Activated B cell treated with CpG ODN at 0.5 μM for 24 hours (primary cell): ENCODE data around the gene ZNF669. TPM values are rescaled to one million over a fixed set of nuclear protein-coding genes. Genes with fewer than 3 reads are reported as not detected.
A peak's percentile ranks its signal among the peaks of the same experiment; 100 is the strongest.

Source experiments
- ATAC-seq: fragments of 200-7000 bp; cut with Tn5 transposase; one replicate; pipeline ENCODE4 v1.10.0; 2021; ENCODE audit warnings: low read depth, mild to moderate bottlenecking, moderate library complexity
- CTCF ChIA-PET: fragments of 350-600 bp; sonication (Branson Sonifier 250); formaldehyde crosslinking; loops from one replicate; lab custom pipeline; 2021; ENCODE audit warnings: antibody characterized with exemption; lab: Charles Lee
- POLR2A ChIA-PET: fragments of 350-600 bp; sonication (Branson Sonifier 250); formaldehyde crosslinking; loops from one replicate; lab custom pipeline; 2021; ENCODE audit warnings: antibody characterized with exemption; lab: Charles Lee
- DNase-seq: peaks from one replicate; pipeline ENCODE4 v3.0.0; 2022
- H3K27ac Mint-ChIP-seq: one replicate; pipeline ENCODE4 v1.8.0; 2020; ENCODE audit warnings: mixed read lengths
- H3K27me3 Mint-ChIP-seq: one replicate; pipeline ENCODE4 v1.8.0; 2021; ENCODE audit warnings: mixed read lengths
- H3K36me3 Mint-ChIP-seq: one replicate; pipeline ENCODE4 v1.8.0; 2021; ENCODE audit warnings: low read depth, mixed read lengths
- H3K4me1 Mint-ChIP-seq: one replicate; pipeline ENCODE4 v1.8.0; 2021; ENCODE audit warnings: mixed read lengths
- H3K4me3 Mint-ChIP-seq: one replicate; pipeline ENCODE4 v1.8.0; 2020; ENCODE audit warnings: mild to moderate bottlenecking, mixed read lengths
- H3K9me3 Mint-ChIP-seq: one replicate; pipeline ENCODE4 v1.8.0; 2020; ENCODE audit warnings: mixed read lengths
- intact Hi-C: fragments of 100-400 bp; cut with micrococcal nuclease; formaldehyde crosslinking; loops from one replicate; pipeline ENCODE4 v1.15.1; 2024
- total RNA-seq: library from RNA; stranded (reverse); gene quantifications from 2 replicates; pipeline ENCODE4 v1.2.3, GENCODE V29; 2022
- TF ChIP-seq, protein P1 (sequence below): fragments of 200-600 bp; IDR thresholded peaks from one replicate; pipeline ENCODE4 v1.8.0; 2022; ENCODE audit warnings: antibody characterized with exemption, mild to moderate bottlenecking

Gene ZNF669
- total RNA-seq, 1 donor from 2014 or later, result 18.0 TPM

DNA sequence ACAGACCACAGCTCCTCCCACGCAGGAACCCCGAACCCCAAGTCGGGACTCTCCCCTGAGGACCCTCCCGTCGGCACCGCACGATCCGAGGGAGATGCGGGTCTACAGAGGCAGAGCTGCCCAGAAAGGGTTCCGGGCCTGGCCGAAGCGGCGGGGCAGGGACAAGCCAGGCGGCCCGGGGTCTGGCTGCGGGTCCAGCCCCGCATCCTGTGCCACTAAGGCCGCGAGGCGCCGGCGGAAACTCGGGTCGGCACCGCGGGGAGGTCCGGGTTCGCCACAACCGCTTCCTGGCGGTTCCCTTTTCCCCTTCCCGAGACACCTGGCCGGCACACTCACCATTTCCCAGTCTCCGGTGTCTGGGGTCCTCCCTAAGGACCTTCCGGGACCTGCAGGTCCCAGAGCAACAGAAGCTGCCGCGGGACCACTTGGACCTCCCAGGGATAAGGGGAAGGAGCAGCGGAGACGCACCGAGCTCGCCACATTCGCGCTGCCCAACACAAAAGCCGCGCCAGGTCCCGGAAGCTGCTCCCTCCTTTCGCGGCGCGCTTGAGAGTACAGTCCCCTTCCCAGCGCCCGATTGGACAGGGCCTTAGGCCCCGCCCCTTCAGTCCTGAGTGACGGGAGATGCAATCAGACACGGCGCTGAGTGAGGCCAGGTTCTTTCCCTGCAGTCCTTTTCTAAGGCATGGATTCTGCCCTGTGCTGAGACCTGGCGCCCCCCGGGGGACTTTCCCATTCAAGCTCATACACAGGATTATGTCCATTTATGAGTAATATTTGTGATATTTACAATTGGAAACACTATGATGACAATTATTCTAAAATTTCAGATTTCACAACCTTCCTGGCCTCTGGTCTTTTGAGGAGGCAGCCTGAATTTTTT is 25.7 kb downstream of the ZNF669 start, which contains the start of gene ZNF670:
ZNF670 (minus strand) TSS at position 554 of the 883 bp plus-strand sequence; CDS start at position 339, 215 bp downstream.
- Mint-ChIP-seq H3K4me1 (peaks cover 27% of the 10 kb centered on the region), H3K4me3 (peak within 1 kb of the TSS; percentile 95), H3K36me3 (peaks cover 9% of the 10 kb centered on the region), H3K9me3 (peaks cover 7% of the 10 kb centered on the region), H3K27me3 (peaks cover 4% of the 10 kb centered on the region), H3K27ac (peak within 1 kb of the TSS; percentile 83)
- intact Hi-C loops, result loop anchor here (1.0 to 5.0 kb wide), 4 partner anchors 26 to 146 kb away; partner anchors contain the start of genes ZNF669 and ZNF695
- ChIA-PET POLR2A (interaction anchor here (0.6 to 2.4 kb wide), 5 partner anchors 25 to 558 kb away, joined by 3 to 17 read pairs (median 6); partner anchors contain the start of genes AHCTF1 and ZNF669), CTCF (interaction anchor here (1.5 kb wide), 1 partner anchor 171 kb away, joined by 3 read pairs; no protein-coding TSS in a partner anchor)
- ATAC-seq (peak; percentile 98), DNase-seq (peak; percentile 78)
- TF ChIP-seq, protein P1, sequence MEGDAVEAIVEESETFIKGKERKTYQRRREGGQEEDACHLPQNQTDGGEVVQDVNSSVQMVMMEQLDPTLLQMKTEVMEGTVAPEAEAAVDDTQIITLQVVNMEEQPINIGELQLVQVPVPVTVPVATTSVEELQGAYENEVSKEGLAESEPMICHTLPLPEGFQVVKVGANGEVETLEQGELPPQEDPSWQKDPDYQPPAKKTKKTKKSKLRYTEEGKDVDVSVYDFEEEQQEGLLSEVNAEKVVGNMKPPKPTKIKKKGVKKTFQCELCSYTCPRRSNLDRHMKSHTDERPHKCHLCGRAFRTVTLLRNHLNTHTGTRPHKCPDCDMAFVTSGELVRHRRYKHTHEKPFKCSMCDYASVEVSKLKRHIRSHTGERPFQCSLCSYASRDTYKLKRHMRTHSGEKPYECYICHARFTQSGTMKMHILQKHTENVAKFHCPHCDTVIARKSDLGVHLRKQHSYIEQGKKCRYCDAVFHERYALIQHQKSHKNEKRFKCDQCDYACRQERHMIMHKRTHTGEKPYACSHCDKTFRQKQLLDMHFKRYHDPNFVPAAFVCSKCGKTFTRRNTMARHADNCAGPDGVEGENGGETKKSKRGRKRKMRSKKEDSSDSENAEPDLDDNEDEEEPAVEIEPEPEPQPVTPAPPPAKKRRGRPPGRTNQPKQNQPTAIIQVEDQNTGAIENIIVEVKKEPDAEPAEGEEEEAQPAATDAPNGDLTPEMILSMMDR, result no peak

DNA sequence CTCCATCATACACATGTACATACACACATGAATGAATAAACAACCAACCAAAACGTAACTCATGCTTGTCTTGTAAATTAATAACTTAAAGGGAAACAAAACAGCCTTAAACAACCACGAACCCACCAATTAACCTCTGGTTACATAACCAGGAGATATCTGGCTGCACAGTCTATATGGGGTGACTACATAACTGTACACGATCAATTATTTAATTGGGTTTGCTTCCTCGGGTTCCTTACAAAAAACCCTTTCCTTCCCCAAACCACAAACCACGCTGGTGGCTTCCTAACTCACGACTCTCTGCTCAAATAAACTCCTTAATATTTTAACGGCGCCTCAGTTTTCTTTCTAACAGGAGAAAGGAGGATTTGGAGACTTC is 26.3 kb downstream of the ZNF669 start:
- ChIA-PET POLR2A (interaction anchor here (1.3 to 2.4 kb wide), 3 partner anchors 26 to 146 kb away, joined by 6 to 17 read pairs (median 9); partner anchors contain the start of genes AHCTF1 and ZNF669), CTCF (interaction anchor here (1.5 kb wide), 1 partner anchor 170 kb away, joined by 3 read pairs; no protein-coding TSS in a partner anchor)
- Mint-ChIP-seq H3K4me3 (peak overlapping the region; percentile 95), H3K27ac (peak overlapping the region; percentile 83), H3K36me3 (peaks cover 9% of the 10 kb centered on the region), H3K4me1 (peaks cover 28% of the 10 kb centered on the region), H3K27me3 (peaks cover 3% of the 10 kb centered on the region), H3K9me3 (peaks cover 7% of the 10 kb centered on the region)
- intact Hi-C loops, result loop anchor here (1.0 to 5.0 kb wide), 4 partner anchors 26 to 146 kb away; partner anchors contain the start of genes ZNF669 and ZNF695
- ATAC-seq (no peak), DNase-seq (no peak)
- TF ChIP-seq, protein P1, result no peak

DNA sequence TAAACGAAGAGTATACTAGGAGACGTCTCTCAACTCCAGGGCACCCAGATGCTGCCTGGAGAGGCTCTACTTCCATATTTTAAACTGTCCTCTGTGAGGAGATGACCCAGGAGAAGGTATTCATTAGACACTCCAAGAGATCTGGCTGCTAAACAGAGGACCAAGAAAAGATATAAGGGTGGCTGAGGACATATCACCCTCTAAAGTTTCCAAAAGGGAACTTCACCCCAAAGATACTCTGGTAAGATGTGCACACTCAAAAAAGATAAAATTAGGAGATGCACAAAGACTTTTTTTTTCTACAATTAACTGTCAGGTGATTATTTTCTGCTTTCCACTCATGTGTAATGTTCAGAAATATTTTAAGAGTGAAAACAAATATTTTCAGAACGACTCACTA is 26.9 kb downstream of the ZNF669 start:
- ATAC-seq, result no peak
- Mint-ChIP-seq H3K27ac (no peak overlapping the region), H3K4me1 (peaks cover 28% of the 10 kb centered on the region), H3K9me3 (peaks cover 4% of the 10 kb centered on the region), H3K27me3 (no peaks in the 10 kb centered on the region), H3K4me3 (peak overlapping the region; percentile 95), H3K36me3 (peaks cover 9% of the 10 kb centered on the region)
- DNase-seq, result no peak
- TF ChIP-seq, protein P1, result no peak
- intact Hi-C loops, result loop anchor here (5.0 kb wide), 1 partner anchor 135 kb away; no protein-coding TSS in a partner anchor
- ChIA-PET CTCF (no interaction called here), POLR2A (no interaction called here)

DNA sequence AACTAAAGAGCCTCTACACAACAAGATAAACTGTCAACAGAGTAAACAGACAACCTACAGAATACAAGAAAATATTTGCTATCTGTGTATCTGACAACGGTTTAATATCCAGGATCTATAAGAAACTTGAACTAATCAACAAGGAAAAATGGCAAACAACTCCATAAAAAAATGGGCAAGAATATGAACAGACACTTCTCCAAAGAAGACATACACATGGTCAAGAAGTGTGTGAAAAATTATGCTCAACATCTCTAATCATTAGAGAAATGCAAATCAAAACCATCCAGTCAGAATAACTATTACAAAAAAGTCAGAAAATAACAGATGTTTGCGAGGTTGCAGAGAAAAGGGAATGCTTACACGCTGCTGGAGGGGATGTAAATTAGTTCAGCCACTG is 33.5 kb downstream of the ZNF669 start:
- peaks cover 17% of the 10 kb centered on the region for H3K36me3 Mint-ChIP-seq
- DNase-seq, result no peak
- H3K27me3 Mint-ChIP-seq, result no peaks in the 10 kb centered on the region
- peaks cover 25% of the 10 kb centered on the region for H3K9me3 Mint-ChIP-seq
- ChIA-PET CTCF (no interaction called here), POLR2A (no interaction called here)
- peaks cover 3% of the 10 kb centered on the region for H3K4me1 Mint-ChIP-seq
- no peak overlapping the region for H3K27ac Mint-ChIP-seq
- TF ChIP-seq, protein P1, result no peak
- intact Hi-C loops, result no loop called here
- no peak overlapping the region for H3K4me3 Mint-ChIP-seq
- no peak for ATAC-seq

DNA sequence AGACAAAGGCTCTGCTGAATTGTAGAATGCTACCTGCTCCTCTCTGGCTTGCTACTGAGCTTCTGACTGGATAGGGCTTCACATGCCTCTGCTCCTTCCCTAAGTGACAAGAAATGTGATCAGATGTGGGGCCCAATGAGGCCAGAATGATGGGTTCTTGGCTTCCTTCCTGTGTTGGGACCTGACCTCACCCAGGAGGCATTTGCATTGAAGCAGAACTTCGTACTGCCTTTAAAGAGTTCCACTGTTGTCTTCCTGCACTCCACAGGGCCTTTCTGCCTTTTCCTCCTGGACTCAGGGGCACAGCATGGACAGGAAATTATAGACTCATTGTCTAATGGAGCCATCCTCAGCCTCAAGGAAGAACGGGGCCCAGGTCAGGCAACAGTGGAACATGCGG is 39.9 kb downstream of the ZNF669 start:
- no peak for ATAC-seq
- CTCF ChIA-PET, result no interaction called here
- peaks cover 37% of the 10 kb centered on the region for H3K36me3 Mint-ChIP-seq
- no peak overlapping the region for H3K4me3 Mint-ChIP-seq
- peaks cover 21% of the 10 kb centered on the region for H3K9me3 Mint-ChIP-seq
- POLR2A ChIA-PET, result no interaction called here
- intact Hi-C loops, result no loop called here
- DNase-seq, result no peak
- TF ChIP-seq, protein P1, result no peak
- no peak overlapping the region for H3K27ac Mint-ChIP-seq
- H3K4me1 Mint-ChIP-seq, result peaks cover 10% of the 10 kb centered on the region
- no peaks in the 10 kb centered on the region for H3K27me3 Mint-ChIP-seq
